LoVo (cell line): ENCODE measurements around the gene LINGO4.

ENCODE experiments used
- DNase-seq: peaks from one replicate; pipeline ENCODE4 v3.0.0-alpha.2; 2016; ENCODE audit warnings: low spot score

Gene LINGO4

GRCh38 chr1:151814426-151814825 lies 9.2 kb upstream of the LINGO4 start:
- no peak for DNase-seq

DNA sequence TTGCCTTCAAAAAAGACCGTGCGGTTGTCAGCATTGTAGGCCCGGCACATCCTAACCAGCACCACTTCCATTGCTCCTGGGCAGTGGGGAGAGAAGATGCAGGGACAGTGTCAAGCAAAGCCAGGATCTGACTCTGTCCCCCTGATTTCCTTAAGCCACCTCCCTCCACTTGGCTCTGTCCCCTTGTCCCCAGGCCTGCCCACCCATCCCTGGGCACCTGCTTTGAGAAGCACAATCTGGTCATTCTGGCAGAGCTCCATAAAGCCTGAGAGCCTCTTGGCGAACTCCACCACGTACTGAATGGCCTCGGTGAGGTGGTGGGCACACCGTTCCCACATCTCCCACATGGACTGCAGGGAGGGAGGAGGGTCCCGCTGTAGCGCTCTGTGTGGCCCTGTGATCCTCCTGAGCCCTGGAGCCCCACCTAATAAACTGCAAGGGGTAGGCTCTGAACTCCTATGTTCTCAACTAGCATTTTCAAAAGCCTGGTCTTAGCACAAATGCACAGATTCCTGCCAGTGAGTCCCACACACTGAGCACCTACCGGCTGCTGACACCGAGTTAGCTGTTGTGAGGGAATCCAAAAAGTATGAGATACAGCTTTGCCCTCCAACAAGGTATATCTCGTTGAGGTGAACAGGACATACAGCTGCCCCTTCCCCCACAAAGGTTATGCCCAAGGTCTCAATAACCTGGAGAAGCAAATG lies 8.2 kb upstream of the LINGO4 start:
- no peak for DNase-seq

DNA sequence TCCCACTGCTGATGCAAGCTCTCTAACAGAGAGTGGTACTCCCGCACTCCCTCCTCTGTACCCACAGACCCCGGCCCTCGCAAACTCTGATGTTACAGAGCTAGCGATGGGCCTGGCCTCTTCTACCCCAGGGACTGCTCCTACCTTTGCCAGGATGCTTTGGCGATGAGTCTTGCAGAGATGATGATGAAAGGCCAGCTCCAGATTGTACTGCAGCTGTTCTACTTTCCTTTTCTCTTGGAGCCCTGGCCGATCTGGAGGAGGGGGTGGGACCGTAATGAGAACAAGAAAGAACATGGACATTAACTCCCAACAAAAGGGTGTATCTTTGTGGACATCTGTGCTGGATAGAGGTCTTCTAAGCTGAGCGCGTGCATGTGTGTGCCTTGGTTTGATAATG lies 6.0 kb upstream of the LINGO4 start:
- DNase-seq = no peak

- no peak for DNase-seq
Observed at GRCh38 chr1:151809985-151810556, 4.9 kb upstream of the LINGO4 start.

DNA sequence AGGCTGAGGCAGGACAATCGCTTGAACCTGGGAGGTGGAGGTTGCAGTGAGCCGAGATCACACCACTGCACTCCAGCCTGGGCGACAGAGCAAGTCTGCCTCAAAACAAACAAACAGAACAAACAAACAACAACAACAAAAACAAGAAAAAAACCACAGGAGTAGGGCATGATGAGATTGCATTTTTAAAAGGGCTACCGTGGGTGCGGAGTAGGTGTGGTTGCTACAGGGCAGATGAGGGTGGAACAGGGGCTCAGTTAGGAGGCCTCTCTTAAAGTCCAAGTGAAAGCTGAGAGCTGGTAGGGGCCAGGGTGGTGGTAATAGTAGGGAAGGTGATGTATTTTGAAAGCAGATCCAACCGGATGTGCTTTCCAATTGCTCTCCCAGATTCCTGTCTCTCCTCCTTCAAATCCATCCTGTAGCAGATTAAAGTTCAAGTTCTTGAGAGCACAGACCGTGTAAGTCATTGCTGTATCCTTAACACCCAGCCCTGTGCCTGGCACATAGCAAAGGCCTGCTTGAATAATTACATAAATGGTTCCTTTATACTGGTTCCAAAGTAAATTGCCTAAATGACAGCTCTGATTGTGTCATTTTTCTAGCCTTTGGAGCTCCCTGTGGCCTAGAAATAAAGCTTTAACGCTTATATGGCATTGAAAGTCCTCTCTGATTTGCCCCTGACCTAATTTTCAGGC lies 4.2 kb upstream of the LINGO4 start:
- no peak for DNase-seq

DNA sequence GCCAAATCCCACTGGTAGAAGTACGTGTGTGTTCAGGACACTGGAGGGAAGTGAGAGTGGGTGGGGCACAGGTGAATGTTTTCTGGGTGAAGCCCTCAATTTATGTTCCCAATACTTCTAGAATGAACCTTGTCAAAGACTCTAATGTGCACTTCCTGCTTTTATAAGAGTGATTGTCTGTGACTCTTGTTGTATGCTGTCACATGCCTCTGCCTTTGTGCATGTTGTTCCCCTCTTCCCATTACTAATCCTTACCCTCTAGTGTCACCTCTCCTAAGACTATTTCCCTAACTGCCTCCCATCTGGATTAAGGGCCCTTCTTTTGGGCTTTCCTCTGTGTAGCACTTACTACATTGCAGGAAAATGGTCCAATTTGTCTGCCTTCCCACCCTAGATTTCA lies 2.5 kb upstream of the LINGO4 start:
- no peak for DNase-seq

GRCh38 chr1:151807131-151807530 lies 1.9 kb upstream of the LINGO4 start:
- no peak for DNase-seq

DNA sequence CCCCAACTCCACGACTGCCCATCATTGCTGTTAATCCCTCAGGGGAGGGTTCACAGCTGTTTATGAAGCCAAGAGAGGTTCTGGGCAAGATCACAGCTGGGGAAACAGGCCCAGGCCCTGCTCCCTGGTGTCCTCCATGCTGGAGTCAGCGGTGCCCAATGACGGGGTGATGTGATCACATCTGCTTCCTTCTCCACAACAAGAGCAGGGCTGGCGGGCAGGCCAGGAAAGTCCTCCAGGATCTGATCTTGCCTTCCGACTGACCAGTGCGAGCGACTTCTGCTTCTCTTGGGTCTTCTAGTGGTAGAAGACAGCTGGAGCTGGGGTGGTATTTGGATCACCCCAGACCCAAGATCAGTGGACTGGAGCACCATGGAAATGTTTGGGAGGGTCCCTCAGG lies 951 bp upstream of the LINGO4 start:
- DNase-seq = no peak

- no peak for DNase-seq
Observed at GRCh38 chr1:151803915-151804314, 1.3 kb downstream of the LINGO4 start.

DNA sequence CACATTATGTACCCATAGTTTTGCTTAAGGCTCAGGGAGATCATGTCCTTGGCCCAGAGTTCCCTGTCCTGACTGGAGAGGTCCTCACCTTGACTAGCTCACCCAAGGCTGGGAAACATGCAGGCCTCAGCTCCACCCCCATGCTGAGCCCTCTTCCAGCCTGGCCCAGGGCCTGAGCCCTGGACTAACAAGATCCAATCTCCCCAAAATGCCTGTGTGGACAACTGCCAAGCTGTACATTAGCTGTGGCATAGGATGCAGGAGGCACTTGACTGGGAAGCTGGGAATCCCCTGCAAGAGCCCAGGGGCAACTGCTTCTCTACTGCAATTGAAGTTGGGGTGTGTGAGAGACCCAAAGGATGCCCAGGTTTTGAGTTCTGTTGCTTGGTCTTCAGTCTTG lies 2.1 kb downstream of the LINGO4 start:
- no peak for DNase-seq

- DNase-seq = no peak
Observed at GRCh38 chr1:151802372-151802771, 2.8 kb downstream of the LINGO4 start.

GRCh38 chr1:151801846-151802245 lies 3.4 kb downstream of the LINGO4 start:
- no peak for DNase-seq

DNA sequence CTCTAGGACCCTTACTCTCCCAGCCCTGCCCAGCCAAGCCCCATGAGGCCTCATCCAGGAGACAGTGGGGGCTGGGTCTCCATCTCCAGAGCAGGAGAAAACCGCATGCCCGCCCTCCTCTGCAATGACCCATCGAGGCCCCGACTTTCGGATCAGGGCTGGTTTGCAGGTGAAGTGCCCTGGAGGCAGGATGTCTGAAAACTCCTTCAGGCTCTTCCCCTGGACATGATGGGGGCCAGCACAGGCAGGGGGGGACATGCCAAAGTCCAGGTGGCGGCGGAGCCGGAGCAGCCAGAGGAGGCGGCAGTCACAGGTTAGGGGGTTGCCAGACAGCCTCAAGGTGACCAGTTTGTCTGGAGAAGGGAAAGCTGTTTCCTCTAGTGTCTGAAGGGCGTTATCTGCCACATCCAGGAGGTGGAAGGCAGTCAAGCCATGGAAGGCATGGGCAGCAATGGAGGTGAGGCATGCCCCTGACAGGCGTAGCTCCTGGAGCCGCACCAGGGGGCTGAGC lies 3.9 kb downstream of the LINGO4 start:
- no peak for DNase-seq

DNA sequence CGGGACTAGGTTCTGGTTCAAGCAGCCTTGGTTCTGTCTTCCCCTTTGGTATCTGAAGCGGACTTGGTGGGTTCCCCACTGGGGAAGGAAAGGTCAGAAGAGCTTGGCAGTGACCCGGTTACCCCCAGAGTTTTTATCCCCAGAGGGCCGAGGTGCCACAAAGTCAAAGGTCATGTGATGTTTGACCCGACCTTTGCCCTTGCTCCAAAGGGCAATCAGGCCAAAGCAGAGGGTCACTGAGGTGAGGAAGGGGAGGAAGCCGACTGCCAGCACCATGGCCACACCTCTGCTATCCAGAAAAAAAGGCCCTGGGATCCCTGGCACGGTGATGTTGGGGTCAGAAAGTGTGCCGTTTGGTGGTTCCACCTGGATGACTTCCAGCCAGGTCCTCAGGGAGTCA lies 4.4 kb downstream of the LINGO4 start:
- no peak for DNase-seq

DNA sequence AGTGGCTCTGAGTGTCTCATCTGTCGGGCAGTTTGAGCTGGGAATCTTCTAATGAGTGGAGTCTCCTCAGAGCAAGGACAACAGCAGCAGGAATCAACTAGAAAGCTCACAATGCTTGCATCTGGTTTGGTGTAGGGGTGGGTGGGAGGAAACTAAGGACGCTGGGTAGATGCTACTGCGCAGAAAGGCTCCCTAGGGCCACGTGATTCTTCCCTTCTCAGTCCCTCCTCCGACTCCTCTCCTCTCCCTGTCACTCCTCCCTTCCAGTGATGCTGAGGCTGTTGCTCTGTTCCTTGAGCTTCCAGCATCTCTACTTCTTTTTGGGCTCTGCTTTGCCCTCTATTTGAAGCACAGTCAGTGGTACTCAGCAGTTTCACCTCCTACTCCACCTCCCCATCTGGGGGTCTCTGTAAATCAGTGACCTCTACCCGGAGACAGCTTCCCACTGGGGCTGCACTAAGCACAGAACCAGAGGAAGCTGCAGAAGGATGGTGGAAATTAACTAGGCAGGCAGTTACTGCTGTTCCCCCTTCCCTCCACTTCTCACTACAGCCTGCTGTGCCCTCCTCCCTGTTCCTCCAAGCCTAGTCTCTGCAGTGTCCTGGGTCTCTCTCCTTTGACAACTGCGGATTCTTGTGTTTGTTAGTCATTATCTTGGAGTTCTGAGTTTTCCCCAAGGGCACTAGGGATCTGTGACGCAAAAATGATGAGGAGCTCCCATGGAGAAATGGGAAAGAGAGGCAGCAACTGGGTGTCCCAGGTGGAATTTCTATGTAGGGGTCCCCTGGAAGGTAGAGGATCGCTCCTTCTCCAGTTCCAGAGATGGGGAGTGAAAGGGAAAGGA lies 5.8 kb downstream of the LINGO4 start:
- DNase-seq = no peak

- DNase-seq = no peak
Observed at GRCh38 chr1:151798571-151798970, 6.6 kb downstream of the LINGO4 start.

DNA sequence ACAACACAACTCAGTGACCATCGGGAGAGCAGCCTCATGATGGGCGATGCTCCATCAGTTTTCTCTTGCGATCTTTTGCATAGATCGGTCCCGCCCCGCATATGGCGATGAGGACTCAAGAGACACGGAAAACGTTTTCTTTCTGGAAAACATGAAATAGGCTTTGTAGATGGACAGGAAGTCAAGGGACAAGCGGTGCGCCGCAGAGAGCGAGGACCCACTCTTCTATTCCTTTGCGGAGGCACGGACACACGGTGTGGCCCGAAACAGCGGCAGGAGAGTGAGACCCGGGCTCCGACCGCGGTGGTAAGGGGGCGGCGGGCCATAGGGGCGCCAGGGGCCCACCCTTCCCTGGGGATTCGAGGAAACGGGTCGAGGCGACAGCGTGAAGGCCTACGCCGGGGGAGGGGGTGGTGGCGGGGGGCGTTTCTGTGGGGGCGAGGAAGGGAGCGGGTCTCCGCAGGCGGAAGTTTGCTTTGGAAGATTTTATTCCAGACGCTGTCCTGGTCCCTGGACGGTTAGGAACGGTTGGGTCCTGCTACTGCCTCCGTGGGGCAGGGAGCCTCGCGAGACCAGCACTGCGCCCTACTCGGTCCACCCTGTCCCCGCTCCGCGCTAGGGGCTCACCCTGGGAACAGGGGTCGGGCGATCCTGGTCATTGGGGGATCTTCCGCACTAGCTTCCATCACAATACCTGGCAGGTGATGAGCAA lies 14.1 kb downstream of the LINGO4 start:
- DNase-seq = peak; percentile 32

DNA sequence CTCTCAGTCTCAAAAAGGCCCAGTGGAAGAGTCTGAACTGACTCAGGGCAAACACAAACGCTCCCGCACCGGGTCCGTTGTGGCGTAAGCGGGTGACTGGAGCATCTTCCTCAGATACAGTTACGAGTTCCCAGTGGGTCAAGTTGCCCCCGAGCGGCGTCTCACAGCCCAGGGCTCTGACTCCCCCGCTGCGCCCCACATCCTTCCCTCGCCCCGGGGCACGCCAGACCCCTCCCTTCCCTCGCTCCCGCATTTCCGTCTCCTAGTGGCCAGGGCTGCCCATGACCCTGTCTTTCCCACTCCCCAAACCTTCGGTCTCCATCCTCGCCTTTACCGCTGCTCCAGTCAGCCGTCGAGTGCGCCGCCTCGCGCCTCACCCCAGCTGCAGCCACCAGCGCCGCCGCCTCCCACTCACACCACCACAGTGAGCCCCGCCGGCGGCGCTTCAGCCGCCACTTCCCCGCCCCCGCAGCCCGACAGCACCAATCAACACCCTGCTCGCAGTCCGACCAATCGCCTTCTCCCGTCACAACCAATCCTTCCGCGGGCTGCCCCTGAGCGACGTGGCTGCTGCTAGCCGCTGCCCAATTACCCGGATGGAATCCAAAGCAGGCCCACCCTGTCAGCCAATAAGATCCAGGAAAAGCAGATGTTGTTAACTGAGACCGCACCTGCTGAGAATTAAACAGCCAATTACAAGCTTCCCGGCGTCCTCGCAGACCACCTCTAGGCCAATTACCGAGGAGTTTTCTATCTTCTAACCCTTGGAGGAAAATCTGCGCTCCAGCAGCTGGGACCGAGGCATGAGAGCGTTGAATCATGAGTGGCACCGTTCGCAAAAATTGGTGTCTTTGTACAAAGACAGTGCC lies 14.9 kb downstream of the LINGO4 start, which contains the start of gene TDRKH:
TDRKH (minus strand) TSS at position 430 of the 869 bp plus-strand sequence. CDS start 7,478 bp downstream, outside the sequence.
- DNase-seq = peak; percentile 100

- DNase-seq = no peak
Observed at GRCh38 chr1:151787689-151788088, 17.5 kb downstream of the LINGO4 start.

GRCh38 chr1:151783796-151784195 lies 21.4 kb downstream of the LINGO4 start:
- no peak for DNase-seq

- DNase-seq = no peak
Observed at GRCh38 chr1:151782741-151783140, 22.5 kb downstream of the LINGO4 start.
